Duodenal mucosa (tissue), 2 donors: Measurements from ENCODE around the gene MTX1.

ENCODE experiments used
- H3K27ac ChIP-seq: one replicate; pipeline ENCODE4 v1.7.0; 2013; ENCODE audit warnings: low read depth, low read length
- H3K27me3 ChIP-seq, 2 donors: one replicate each; pipeline ENCODE4 v1.7.0; 2013; ENCODE audit warnings: low read length in 2 of 2, control low read depth in 1 of 2; ENCODE audit not compliant: insufficient read depth in 2 of 2, control insufficient read depth in 1 of 2
- H3K36me3 ChIP-seq, 2 donors: one replicate each; pipeline ENCODE4 v1.7.0; 2013; ENCODE audit warnings: low read length in 2 of 2, control low read depth in 1 of 2; ENCODE audit not compliant: insufficient read depth in 2 of 2, control insufficient read depth in 1 of 2
- H3K4me1 ChIP-seq, 2 donors: one replicate each; pipeline ENCODE4 v1.7.0; 2013; ENCODE audit warnings: low read length in 2 of 2, control low read depth in 1 of 2; ENCODE audit not compliant: insufficient read depth in 2 of 2, control insufficient read depth in 1 of 2
- H3K4me3 ChIP-seq, 2 donors: one replicate each; pipeline ENCODE4 v1.7.0; 2013; ENCODE audit warnings: low read length in 2 of 2, low read depth in 1 of 2
- H3K9ac ChIP-seq, 2 donors: one replicate each; pipeline ENCODE4 v1.7.0; 2013; ENCODE audit warnings: low read length in 2 of 2, low read depth in 1 of 2
- H3K9me3 ChIP-seq, 2 donors: one replicate each; pipeline ENCODE4 v1.7.0; 2013; ENCODE audit warnings: low read length in 2 of 2, control low read depth in 1 of 2; ENCODE audit not compliant: control insufficient read depth in 1 of 2

Gene MTX1

GRCh38 chr1:155261493-155261851 is 53.0 kb downstream of the MTX1 start:
- Histone ChIP-seq H3K27ac (peak overlapping the region; percentile 41), H3K4me3 (peak overlapping the region; percentile 95 to 97), H3K36me3 (peaks cover 35 to 56% of the 10 kb centered on the region in 2 donors), H3K9me3 (no peaks in the 10 kb centered on the region), H3K27me3 (no peaks in the 10 kb centered on the region), H3K4me1 (peaks cover 13 to 22% of the 10 kb centered on the region in 2 donors), H3K9ac (peak overlapping the region; percentile 80 to 96)

- peaks cover 34 to 56% of the 10 kb centered on the region in 2 donors for H3K36me3 ChIP-seq
- no peaks in the 10 kb centered on the region for H3K27me3 ChIP-seq
- peak within 1 kb of the TSS; percentile 80 to 96 for H3K9ac ChIP-seq
- H3K4me3 ChIP-seq: peak within 1 kb of the TSS; percentile 95 to 97
- H3K4me1 ChIP-seq: peaks cover 10 to 22% of the 10 kb centered on the region in 2 donors
- peak within 1 kb of the TSS; percentile 41 for H3K27ac ChIP-seq
- no peaks in the 10 kb centered on the region for H3K9me3 ChIP-seq
These were observed 53.6 kb downstream of the MTX1 start, which contains the start of gene SCAMP3 for GRCh38 chr1:155261852-155262673. Gene SCAMP3, minus strand, starts transcription at chr1:155262360. Its CDS starts 209 bp downstream, at chr1:155262151.

- no peaks in the 10 kb centered on the region for H3K9me3 ChIP-seq
- H3K27ac ChIP-seq: no peak overlapping the region
- no peak overlapping the region for H3K9ac ChIP-seq
- H3K4me1 ChIP-seq: peaks cover 10 to 22% of the 10 kb centered on the region in 2 donors
- no peaks in the 10 kb centered on the region for H3K27me3 ChIP-seq
- peaks cover 39 to 60% of the 10 kb centered on the region in 2 donors for H3K36me3 ChIP-seq
- no peak overlapping the region for H3K4me3 ChIP-seq
These were observed 54.6 kb downstream of the MTX1 start for GRCh38 chr1:155263067-155263466.
